ENCODE data around the gene IL6ST. TPM values are rescaled to one million over a fixed set of nuclear protein-coding genes. Genes with fewer than 3 reads are reported as not detected.
"Not testable (repeated sequence)": the region's sequence is repeated elsewhere in the genome, so short reads cannot be mapped to it uniquely, and the experiment has no call there.

Gene IL6ST
- total RNA-seq, 4 donors from 2014 or later: 88.8 to 179 (median 116) TPM

DNA sequence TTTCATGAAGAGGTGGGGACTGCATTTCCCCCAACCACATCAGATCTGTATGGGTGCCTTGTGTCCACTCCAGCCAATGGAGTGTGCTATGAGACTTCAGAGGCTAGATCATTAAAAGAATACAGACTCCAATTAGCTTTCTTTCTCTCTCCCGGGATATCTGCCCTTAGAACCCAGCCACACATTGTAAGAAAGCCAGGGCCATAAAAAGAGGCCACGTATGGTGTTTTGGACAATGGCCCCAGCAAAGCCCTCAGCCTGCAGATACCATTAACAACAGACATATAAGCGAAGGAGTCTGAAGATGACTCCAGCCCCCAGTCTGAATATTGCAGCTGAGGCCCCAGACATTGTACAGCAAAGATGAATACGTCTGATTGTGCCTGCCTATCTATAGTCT, 21.5 kb downstream of the IL6ST start:
- Histone ChIP-seq H3K9me3 (no peaks in the 10 kb centered on the region), H3K4me1 (peaks cover 0 to 7% (median 0%) of the 10 kb centered on the region in 4 donors), H3K27ac (no peak overlapping the region), H3K4me3 (no peak overlapping the region), H3K27me3 (no peaks in the 10 kb centered on the region), H3K36me3 (peaks cover 0 to 53% (median 0%) of the 10 kb centered on the region in 3 donors)
- TF ChIP-seq POLR2A (IDR thresholded peaks at IDR 0.05): no peak
- TF ChIP-seq, protein P1, sequence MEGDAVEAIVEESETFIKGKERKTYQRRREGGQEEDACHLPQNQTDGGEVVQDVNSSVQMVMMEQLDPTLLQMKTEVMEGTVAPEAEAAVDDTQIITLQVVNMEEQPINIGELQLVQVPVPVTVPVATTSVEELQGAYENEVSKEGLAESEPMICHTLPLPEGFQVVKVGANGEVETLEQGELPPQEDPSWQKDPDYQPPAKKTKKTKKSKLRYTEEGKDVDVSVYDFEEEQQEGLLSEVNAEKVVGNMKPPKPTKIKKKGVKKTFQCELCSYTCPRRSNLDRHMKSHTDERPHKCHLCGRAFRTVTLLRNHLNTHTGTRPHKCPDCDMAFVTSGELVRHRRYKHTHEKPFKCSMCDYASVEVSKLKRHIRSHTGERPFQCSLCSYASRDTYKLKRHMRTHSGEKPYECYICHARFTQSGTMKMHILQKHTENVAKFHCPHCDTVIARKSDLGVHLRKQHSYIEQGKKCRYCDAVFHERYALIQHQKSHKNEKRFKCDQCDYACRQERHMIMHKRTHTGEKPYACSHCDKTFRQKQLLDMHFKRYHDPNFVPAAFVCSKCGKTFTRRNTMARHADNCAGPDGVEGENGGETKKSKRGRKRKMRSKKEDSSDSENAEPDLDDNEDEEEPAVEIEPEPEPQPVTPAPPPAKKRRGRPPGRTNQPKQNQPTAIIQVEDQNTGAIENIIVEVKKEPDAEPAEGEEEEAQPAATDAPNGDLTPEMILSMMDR (IDR thresholded peaks at IDR 0.05): no peak
- DNase-seq: no peak

- DNase-seq: no peak
- peaks cover 0 to 4% (median 0%) of the 10 kb centered on the region in 4 donors for H3K4me1 ChIP-seq
- no peak overlapping the region for H3K27ac ChIP-seq
- no peaks in the 10 kb centered on the region for H3K27me3 ChIP-seq
- no peaks in the 10 kb centered on the region for H3K9me3 ChIP-seq
- TF ChIP-seq, protein P1 (IDR thresholded peaks at IDR 0.05): no peak
- TF ChIP-seq POLR2A (IDR thresholded peaks at IDR 0.05): no peak
- H3K36me3 ChIP-seq: peaks cover 0 to 46% (median 0%) of the 10 kb centered on the region in 3 donors
- no peak overlapping the region for H3K4me3 ChIP-seq
Measured at GRCh38 chr5:55969956-55970355, 24.8 kb downstream of the IL6ST start.

DNA sequence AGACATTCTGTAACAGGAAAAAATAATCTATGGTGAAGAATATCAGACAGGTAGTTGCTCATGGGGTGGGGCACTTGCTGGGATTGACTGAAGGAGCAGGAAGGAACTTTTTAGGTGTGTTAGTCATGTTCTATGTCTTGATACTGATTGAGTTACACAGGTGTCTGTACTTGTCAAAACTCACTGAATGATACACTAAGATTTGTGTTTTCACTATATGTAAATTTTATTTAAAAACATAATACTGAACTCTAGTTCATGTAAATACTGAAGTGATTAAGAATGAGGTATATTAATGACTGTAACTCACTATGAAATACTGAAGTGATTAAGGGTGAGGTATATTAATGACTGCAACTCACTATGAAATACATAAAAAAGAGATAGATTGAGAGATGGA, 28.5 kb downstream of the IL6ST start:
- H3K4me1 ChIP-seq: no peaks in the 10 kb centered on the region
- H3K36me3 ChIP-seq: peaks cover 0 to 57% (median 0%) of the 10 kb centered on the region in 3 donors
- H3K9me3 ChIP-seq: no peaks in the 10 kb centered on the region
- TF ChIP-seq, protein P1 (IDR thresholded peaks at IDR 0.05): no peak
- TF ChIP-seq POLR2A (IDR thresholded peaks at IDR 0.05): no peak
- H3K27me3 ChIP-seq: no peaks in the 10 kb centered on the region
- no peak overlapping the region for H3K27ac ChIP-seq
- no peak overlapping the region for H3K4me3 ChIP-seq
- DNase-seq: no peak

GRCh38 chr5:55965525-55965924, 29.2 kb downstream of the IL6ST start:
- H3K27ac ChIP-seq: no peak overlapping the region
- DNase-seq: no peak
- H3K4me1 ChIP-seq: no peaks in the 10 kb centered on the region
- no peak overlapping the region for H3K4me3 ChIP-seq
- H3K9me3 ChIP-seq: no peaks in the 10 kb centered on the region
- no peaks in the 10 kb centered on the region for H3K27me3 ChIP-seq
- H3K36me3 ChIP-seq: peaks cover 0 to 61% (median 0%) of the 10 kb centered on the region in 3 donors
- TF ChIP-seq, protein P1 (IDR thresholded peaks at IDR 0.05): no peak
- TF ChIP-seq POLR2A (IDR thresholded peaks at IDR 0.05): no peak

GRCh38 chr5:55960779-55961178, 34.0 kb downstream of the IL6ST start:
- TF ChIP-seq, protein P1 (IDR thresholded peaks at IDR 0.05): no peak
- TF ChIP-seq POLR2A (IDR thresholded peaks at IDR 0.05): no peak
- Histone ChIP-seq H3K4me1 (no peaks in the 10 kb centered on the region), H3K36me3 (peaks cover 0 to 67% (median 0%) of the 10 kb centered on the region in 3 donors), H3K9me3 (no peaks in the 10 kb centered on the region), H3K27me3 (no peaks in the 10 kb centered on the region), H3K27ac (no peak overlapping the region), H3K4me3 (no peak overlapping the region)
- no peak for DNase-seq

DNA sequence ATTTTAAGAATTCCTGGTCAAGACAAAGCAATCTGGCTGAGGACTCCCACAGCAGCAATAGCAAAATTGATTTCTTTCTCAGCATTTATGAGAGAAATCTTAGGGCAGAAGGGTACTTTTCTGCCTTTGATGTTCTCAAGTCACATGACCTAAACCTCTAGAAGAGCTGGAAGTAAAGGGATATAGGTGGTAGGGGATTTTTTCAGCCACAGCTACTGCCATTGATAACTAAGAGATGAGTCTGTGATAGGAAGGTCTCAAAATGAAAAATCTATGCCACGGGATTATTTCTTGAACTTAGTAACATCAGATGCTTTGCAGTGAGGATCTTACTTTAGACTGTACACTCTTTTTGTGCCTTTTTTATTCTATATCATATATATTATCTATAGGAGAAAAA, 35.6 kb downstream of the IL6ST start:
- no peaks in the 10 kb centered on the region for H3K9me3 ChIP-seq
- H3K4me1 ChIP-seq: no peaks in the 10 kb centered on the region
- no peak for DNase-seq
- no peak overlapping the region for H3K4me3 ChIP-seq
- no peak overlapping the region for H3K27ac ChIP-seq
- H3K27me3 ChIP-seq: no peaks in the 10 kb centered on the region
- TF ChIP-seq, protein P1 (IDR thresholded peaks at IDR 0.05): no peak
- no peak for TF ChIP-seq POLR2A (IDR thresholded peaks at IDR 0.05)
- peaks cover 0 to 83% (median 0%) of the 10 kb centered on the region in 3 donors for H3K36me3 ChIP-seq

DNA sequence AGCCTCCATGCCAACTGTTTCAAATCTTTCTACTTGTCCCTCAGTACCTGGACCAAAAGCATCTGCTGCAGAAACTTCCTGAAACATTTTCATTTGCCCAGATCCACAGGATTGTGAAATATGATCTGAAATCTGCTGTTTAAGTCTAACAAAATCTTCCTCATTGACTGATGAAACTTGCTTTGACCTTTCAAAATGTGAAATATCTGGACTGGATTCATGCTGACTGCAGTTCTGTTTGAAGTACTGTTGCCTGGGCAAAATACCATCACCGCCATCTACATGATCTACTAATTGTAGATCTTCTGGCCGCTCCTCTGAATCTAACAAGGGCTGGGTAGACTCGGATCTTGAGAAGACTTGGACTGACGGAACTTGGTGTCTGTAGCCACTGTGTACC, 53.6 kb downstream of the IL6ST start:
- not testable (repeated sequence) for H3K4me3 ChIP-seq, H3K4me1 ChIP-seq, H3K9me3 ChIP-seq, DNase-seq, H3K27ac ChIP-seq, H3K27me3 ChIP-seq
- H3K36me3 ChIP-seq: peaks cover 0 to 72% (median 0%) of the 10 kb centered on the region in 3 donors

- H3K36me3 ChIP-seq: peaks cover 0 to 45% (median 0%) of the 10 kb centered on the region in 3 donors
- H3K27me3 ChIP-seq, H3K27ac ChIP-seq, H3K4me3 ChIP-seq, DNase-seq, H3K4me1 ChIP-seq, H3K9me3 ChIP-seq: not testable (repeated sequence)
Measured at GRCh38 chr5:55937598-55937997, 57.2 kb downstream of the IL6ST start.

Data from Peyer's patch (tissue), 4 donors.